Measurements from ENCODE around the gene LPAR5.

Gene LPAR5

DNA sequence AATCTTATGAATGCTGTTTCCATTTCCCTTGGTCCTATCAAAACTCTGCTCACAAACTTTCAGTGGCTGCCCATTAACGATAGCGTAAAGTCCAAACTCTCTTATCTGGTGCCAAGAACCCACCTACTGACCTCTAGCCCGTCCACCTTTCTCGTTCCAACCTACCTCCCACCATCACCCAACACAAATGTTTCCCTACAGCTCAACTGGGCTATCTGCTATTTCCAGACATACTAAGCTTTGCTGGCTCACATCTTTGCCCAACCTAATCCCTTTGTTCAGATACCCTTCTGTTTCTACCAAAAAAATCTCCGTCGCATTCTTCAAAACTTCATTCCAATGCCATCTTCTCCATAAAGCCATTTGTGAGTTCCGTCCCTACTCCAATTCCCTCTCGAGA lies 60.1 kb downstream of the LPAR5 start:
- Histone ChIP-seq H4K20me1 (ENCODE audit: insufficient read depth, low read length, poor library complexity, severe bottlenecking) (peaks cover 9% of the 10 kb centered on the region), H3K9me3 (ENCODE audit: insufficient read depth, low read depth, low read length) (no peaks in the 10 kb centered on the region), H3K4me1 (ENCODE audit: insufficient read depth, low read length, poor library complexity, severe bottlenecking) (no peaks in the 10 kb centered on the region), H3F3A (ENCODE audit: low read depth) (peaks cover 5% of the 10 kb centered on the region; the same call in 1 of the 2 replicates), H3K4me3 (ENCODE audit: low read length, poor library complexity, severe bottlenecking) (no peak overlapping the region), H3K9me2 (replicated peaks; ENCODE audit: low read depth, low read length) (no peaks in the 10 kb centered on the region), H3K9ac (ENCODE audit: low read depth, low read length, poor library complexity, severe bottlenecking) (no peak overlapping the region), H3K27me3 (ENCODE audit: insufficient read depth, low read length, poor library complexity, severe bottlenecking) (no peaks in the 10 kb centered on the region), H2AFZ (ENCODE audit: low read length) (no peak overlapping the region), H3K79me2 (ENCODE audit: insufficient read depth, low read length) (no peaks in the 10 kb centered on the region), H3K36me3 (ENCODE audit: insufficient read depth, low read length) (peaks cover 94% of the 10 kb centered on the region; the same call in 1 of the 2 replicates), H3K4me2 (ENCODE audit: low read depth, low read length, poor library complexity, severe bottlenecking) (no peak overlapping the region)
- TF ChIP-seq CTCF (conservative IDR thresholded peaks at IDR 0.05; ENCODE audit: low read length) (no peak), EZH2phosphoT487 (IDR thresholded peaks at IDR 0.05; ENCODE audit: borderline replicate concordance) (no peak)

GRCh38 chr12:6574576-6575295 lies 61.0 kb downstream of the LPAR5 start:
- no peak for TF ChIP-seq EZH2phosphoT487 (IDR thresholded peaks at IDR 0.05; ENCODE audit: borderline replicate concordance)
- TF ChIP-seq CTCF (conservative IDR thresholded peaks at IDR 0.05; ENCODE audit: low read length), result no peak

GRCh38 chr12:6573001-6573400 lies 62.8 kb downstream of the LPAR5 start:
- TF ChIP-seq CTCF (conservative IDR thresholded peaks at IDR 0.05; ENCODE audit: low read length), result no peak
- TF ChIP-seq EZH2phosphoT487 (IDR thresholded peaks at IDR 0.05; ENCODE audit: borderline replicate concordance), result no peak
- no peaks in the 10 kb centered on the region for H3K27me3 ChIP-seq (ENCODE audit: insufficient read depth, low read length, poor library complexity, severe bottlenecking)
- H3K9ac ChIP-seq (ENCODE audit: low read depth, low read length, poor library complexity, severe bottlenecking), result no peak overlapping the region
- H3F3A ChIP-seq (ENCODE audit: low read depth), result peaks cover 16% of the 10 kb centered on the region; the same call in 1 of the 2 replicates
- no peak overlapping the region for H3K4me2 ChIP-seq (ENCODE audit: low read depth, low read length, poor library complexity, severe bottlenecking)
- no peaks in the 10 kb centered on the region for H3K4me1 ChIP-seq (ENCODE audit: insufficient read depth, low read length, poor library complexity, severe bottlenecking)
- H3K79me2 ChIP-seq (ENCODE audit: insufficient read depth, low read length), result peaks cover 10% of the 10 kb centered on the region; the same call in 1 of the 2 replicates
- H2AFZ ChIP-seq (ENCODE audit: low read length), result no peak overlapping the region
- H3K4me3 ChIP-seq (ENCODE audit: low read length, poor library complexity, severe bottlenecking), result no peak overlapping the region
- peaks cover 9% of the 10 kb centered on the region for H4K20me1 ChIP-seq (ENCODE audit: insufficient read depth, low read length, poor library complexity, severe bottlenecking)
- peaks cover 87% of the 10 kb centered on the region; the same call in 1 of the 2 replicates for H3K36me3 ChIP-seq (ENCODE audit: insufficient read depth, low read length)
- no peaks in the 10 kb centered on the region for H3K9me2 ChIP-seq (replicated peaks; ENCODE audit: low read depth, low read length)
- H3K9me3 ChIP-seq (ENCODE audit: insufficient read depth, low read depth, low read length), result no peaks in the 10 kb centered on the region

More at GRCh38 chr12:6574576-6575295, 61.0 kb downstream of the LPAR5 start:
- Histone ChIP-seq H3K9me2 (replicated peaks; ENCODE audit: low read depth, low read length) (no peaks in the 10 kb centered on the region), H3K79me2 (ENCODE audit: insufficient read depth, low read length) (no peaks in the 10 kb centered on the region), H3K4me3 (ENCODE audit: low read length, poor library complexity, severe bottlenecking) (no peak overlapping the region), H3K36me3 (ENCODE audit: insufficient read depth, low read length) (peaks cover 96% of the 10 kb centered on the region; the same call in 1 of the 2 replicates), H2AFZ (ENCODE audit: low read length) (no peak overlapping the region), H3K4me1 (ENCODE audit: insufficient read depth, low read length, poor library complexity, severe bottlenecking) (no peaks in the 10 kb centered on the region), H3K9ac (ENCODE audit: low read depth, low read length, poor library complexity, severe bottlenecking) (no peak overlapping the region), H3F3A (ENCODE audit: low read depth) (peaks cover 10% of the 10 kb centered on the region; the same call in 1 of the 2 replicates), H3K27me3 (ENCODE audit: insufficient read depth, low read length, poor library complexity, severe bottlenecking) (no peaks in the 10 kb centered on the region), H3K9me3 (ENCODE audit: insufficient read depth, low read depth, low read length) (no peaks in the 10 kb centered on the region), H4K20me1 (ENCODE audit: insufficient read depth, low read length, poor library complexity, severe bottlenecking) (peaks cover 9% of the 10 kb centered on the region), H3K4me2 (ENCODE audit: low read depth, low read length, poor library complexity, severe bottlenecking) (no peak overlapping the region)

All from Loucy (cell line).